NB4 (cell line): ENCODE data around the gene ASB6.

ENCODE experiments used
- DNase-seq: peaks from one replicate; pipeline ENCODE4 v3.0.0; 2010; ENCODE audit warnings: low read depth
- H3K4me3 ChIP-seq: one replicate; pipeline ENCODE4 v1.5.1; 2011; ENCODE audit warnings: mild to moderate bottlenecking, low read depth, low read length, moderate library complexity
- MAX ChIP-seq: IDR thresholded peaks from 2 replicates; pipeline ENCODE4 v1.6.1; 2011; ENCODE audit warnings: low read depth, low read length
- MYC ChIP-seq: IDR thresholded peaks from 2 replicates; pipeline ENCODE4 v1.6.1; 2011; ENCODE audit warnings: low read depth, low read length
- POLR2A ChIP-seq: IDR thresholded peaks from 2 replicates; pipeline ENCODE4 v1.6.1; 2011; ENCODE audit warnings: mild to moderate bottlenecking; ENCODE audit not compliant: insufficient read length; ENCODE audit errors: extremely low read depth
- TF ChIP-seq, protein P1 (sequence below): IDR thresholded peaks from one replicate; pipeline ENCODE4 v1.5.1; 2012; ENCODE audit warnings: low read depth, low read length

Gene ASB6

GRCh38 chr9:129685220-129685932, 43.4 kb upstream of the ASB6 start:
- no peak overlapping the region for H3K4me3 ChIP-seq

GRCh38 chr9:129682381-129682780, 40.4 kb upstream of the ASB6 start:
- DNase-seq = no peak
- no peak overlapping the region for H3K4me3 ChIP-seq
- TF ChIP-seq, protein P1, sequence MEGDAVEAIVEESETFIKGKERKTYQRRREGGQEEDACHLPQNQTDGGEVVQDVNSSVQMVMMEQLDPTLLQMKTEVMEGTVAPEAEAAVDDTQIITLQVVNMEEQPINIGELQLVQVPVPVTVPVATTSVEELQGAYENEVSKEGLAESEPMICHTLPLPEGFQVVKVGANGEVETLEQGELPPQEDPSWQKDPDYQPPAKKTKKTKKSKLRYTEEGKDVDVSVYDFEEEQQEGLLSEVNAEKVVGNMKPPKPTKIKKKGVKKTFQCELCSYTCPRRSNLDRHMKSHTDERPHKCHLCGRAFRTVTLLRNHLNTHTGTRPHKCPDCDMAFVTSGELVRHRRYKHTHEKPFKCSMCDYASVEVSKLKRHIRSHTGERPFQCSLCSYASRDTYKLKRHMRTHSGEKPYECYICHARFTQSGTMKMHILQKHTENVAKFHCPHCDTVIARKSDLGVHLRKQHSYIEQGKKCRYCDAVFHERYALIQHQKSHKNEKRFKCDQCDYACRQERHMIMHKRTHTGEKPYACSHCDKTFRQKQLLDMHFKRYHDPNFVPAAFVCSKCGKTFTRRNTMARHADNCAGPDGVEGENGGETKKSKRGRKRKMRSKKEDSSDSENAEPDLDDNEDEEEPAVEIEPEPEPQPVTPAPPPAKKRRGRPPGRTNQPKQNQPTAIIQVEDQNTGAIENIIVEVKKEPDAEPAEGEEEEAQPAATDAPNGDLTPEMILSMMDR = no peak
- no peak for TF ChIP-seq POLR2A
- no peak for TF ChIP-seq MAX
- TF ChIP-seq MYC = no peak

More at GRCh38 chr9:129685220-129685932, 43.4 kb upstream of the ASB6 start:
- no peak for TF ChIP-seq MYC
- TF ChIP-seq POLR2A = no peak
- TF ChIP-seq MAX = no peak
- TF ChIP-seq, protein P1 = no peak
- no peak for DNase-seq

DNA sequence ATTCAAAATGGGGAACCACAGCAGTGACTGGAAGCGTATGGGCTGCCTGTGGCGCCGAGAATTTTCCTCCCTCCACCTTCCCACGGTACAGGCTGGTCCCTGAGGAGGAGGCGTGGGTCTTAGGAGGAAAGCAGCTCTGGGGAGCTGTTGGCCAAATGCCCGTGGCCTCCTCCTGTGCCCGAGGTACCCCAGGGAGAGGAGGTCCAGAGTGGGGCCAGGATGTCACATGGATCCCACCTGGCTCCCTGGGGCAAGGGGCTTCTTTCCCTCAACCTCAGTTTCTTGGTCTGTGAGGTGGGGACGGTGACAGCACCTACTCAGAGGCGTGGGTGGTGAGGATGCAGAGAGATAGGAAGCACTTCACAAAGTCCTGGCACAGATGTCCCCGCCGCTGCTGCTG, 40.0 kb upstream of the ASB6 start:
- H3K4me3 ChIP-seq = no peak overlapping the region
- TF ChIP-seq MYC = no peak
- no peak for DNase-seq

DNA sequence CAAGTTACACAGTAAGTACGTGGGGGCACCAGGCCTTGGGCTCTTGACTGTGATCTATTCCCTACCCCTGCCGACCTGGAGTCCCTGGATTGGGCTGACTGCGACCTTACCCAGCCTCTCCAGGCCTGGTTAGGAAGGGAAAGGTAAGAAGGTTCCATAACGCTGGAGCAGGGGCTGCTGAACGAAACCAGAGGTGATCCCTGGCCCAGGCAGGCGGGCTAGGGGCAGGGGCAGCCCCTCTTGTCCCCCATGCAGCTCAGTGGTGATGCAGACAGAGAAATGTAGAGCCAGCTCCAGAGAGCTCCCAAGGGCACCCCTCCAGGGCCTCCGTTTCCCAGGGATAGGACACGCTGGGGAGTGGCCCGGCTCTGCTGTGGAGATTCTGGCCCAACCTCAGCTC, 37.6 kb upstream of the ASB6 start:
- DNase-seq = no peak
- no peak for TF ChIP-seq MAX
- no peak for TF ChIP-seq MYC
- TF ChIP-seq, protein P1 = no peak
- TF ChIP-seq POLR2A = no peak
- no peak overlapping the region for H3K4me3 ChIP-seq

DNA sequence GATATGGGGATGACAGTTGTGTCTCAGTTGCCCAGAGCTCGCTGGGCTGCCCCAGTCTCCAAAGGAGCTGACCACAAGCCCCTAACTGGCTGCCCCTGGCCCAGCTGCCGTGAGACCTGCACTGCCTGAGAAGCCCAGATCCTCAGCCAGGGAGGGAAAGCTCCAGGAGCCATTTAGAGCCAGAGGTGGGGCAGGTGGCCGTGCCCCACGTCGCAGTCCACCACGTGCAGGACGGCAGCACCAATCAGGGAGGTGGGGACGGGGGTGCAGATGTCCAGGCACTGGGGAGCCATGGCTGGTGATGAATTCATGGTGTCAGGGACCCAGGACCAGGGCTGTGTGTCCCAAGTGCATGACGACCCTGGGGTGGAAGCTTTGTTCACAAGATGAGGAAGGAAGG, 36.9 kb upstream of the ASB6 start:
- no peak for TF ChIP-seq MYC
- TF ChIP-seq, protein P1 = no peak
- TF ChIP-seq MAX = no peak
- TF ChIP-seq POLR2A = no peak
- no peak for DNase-seq
- no peak overlapping the region for H3K4me3 ChIP-seq

DNA sequence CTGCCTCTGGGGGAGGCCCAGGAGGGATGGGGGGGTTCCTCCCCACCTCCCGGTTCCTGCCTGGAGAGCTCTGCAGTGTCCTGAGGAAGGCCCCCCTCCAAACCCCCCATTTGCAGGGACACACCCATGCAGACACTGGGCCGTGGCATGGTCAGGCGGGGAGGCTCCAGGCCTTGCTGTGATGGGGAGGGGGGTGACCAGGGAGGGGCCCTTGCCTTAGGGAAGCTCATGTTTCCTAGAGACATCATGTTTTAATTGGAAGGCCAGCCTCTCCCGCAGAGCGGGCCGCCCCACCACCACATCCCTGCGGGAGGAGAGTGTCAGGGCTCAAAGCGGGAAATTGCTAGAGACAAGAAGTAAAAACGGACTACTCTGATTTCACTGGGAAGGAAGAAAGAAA, 35.5 kb upstream of the ASB6 start:
- no peak overlapping the region for H3K4me3 ChIP-seq
- no peak for DNase-seq
- TF ChIP-seq, protein P1 = no peak
- no peak for TF ChIP-seq MYC
- TF ChIP-seq POLR2A = no peak
- TF ChIP-seq MAX = no peak
